GM19025 (cell line): ENCODE data around the gene MTMR2.
"Not testable (repeated sequence)": the region's sequence is repeated elsewhere in the genome, so short reads cannot be mapped to it uniquely, and the experiment has no call there.

ENCODE experiments used
- ATAC-seq: cut with Tn5 transposase; IDR thresholded peaks from one replicate; pipeline ENCODE4 v1.9.1; 2021; ENCODE audit warnings: mild to moderate bottlenecking, low read depth, moderate library complexity; ENCODE audit not compliant: unreplicated experiment

The MTMR2 gene

GRCh38 chr11:95829580-95830259, 94.2 kb downstream of the MTMR2 start:
- ATAC-seq: no peak

- ATAC-seq: no peak
Observed at GRCh38 chr11:95827696-95828095, 96.2 kb downstream of the MTMR2 start.

GRCh38 chr11:95821640-95822039, 102.3 kb downstream of the MTMR2 start:
- no peak for ATAC-seq

- ATAC-seq: no peak
Observed at GRCh38 chr11:95816037-95816436, 107.9 kb downstream of the MTMR2 start.

- ATAC-seq: not testable (repeated sequence)
Observed at GRCh38 chr11:95811052-95811451, 112.9 kb downstream of the MTMR2 start.

- not testable (repeated sequence) for ATAC-seq
Observed at GRCh38 chr11:95806464-95806863, 117.4 kb downstream of the MTMR2 start.

- ATAC-seq: no peak
Observed at GRCh38 chr11:95805869-95806268, 118.0 kb downstream of the MTMR2 start.

- no peak for ATAC-seq
Observed at GRCh38 chr11:95803973-95804372, 119.9 kb downstream of the MTMR2 start.

- ATAC-seq: no peak
Observed at GRCh38 chr11:95802806-95803205, 121.1 kb downstream of the MTMR2 start.

GRCh38 chr11:95800438-95800837, 123.5 kb downstream of the MTMR2 start:
- no peak for ATAC-seq

GRCh38 chr11:95799546-95799945, 124.4 kb downstream of the MTMR2 start:
- ATAC-seq: no peak

- no peak for ATAC-seq
Observed at GRCh38 chr11:95796501-95796900, 127.4 kb downstream of the MTMR2 start.

GRCh38 chr11:95795627-95796295, 128.1 kb downstream of the MTMR2 start:
- no peak for ATAC-seq

GRCh38 chr11:95794086-95794485, 129.8 kb downstream of the MTMR2 start:
- ATAC-seq: no peak

- ATAC-seq: no peak
Observed at GRCh38 chr11:95793116-95793515, 130.8 kb downstream of the MTMR2 start.

- ATAC-seq: no peak
Observed at GRCh38 chr11:95792700-95793099, 131.2 kb downstream of the MTMR2 start.

- ATAC-seq: no peak
Observed at GRCh38 chr11:95792200-95792599, 131.7 kb downstream of the MTMR2 start.

GRCh38 chr11:95791709-95792033, 132.2 kb downstream of the MTMR2 start:
- no peak for ATAC-seq

GRCh38 chr11:95790933-95791708, 132.8 kb downstream of the MTMR2 start:
- ATAC-seq: no peak

GRCh38 chr11:95790123-95790932, 133.6 kb downstream of the MTMR2 start, which contains the start of gene CEP57:
CEP57 (plus strand) TSS chr11:95790498; CDS start chr11:95790699, 201 bp downstream.
- peak; percentile 56 for ATAC-seq
